DOHH2 (cell line): ENCODE data around the gene TEDDM1.

Experiments used
- H3F3A ChIP-seq: fragments of 200-600 bp; sonication (generic), shearing (Covaris generic); 2 replicates; pipeline ENCODE4 v1.6.0; 2016; ENCODE audit warnings: antibody characterized with exemption, mild to moderate bottlenecking; ENCODE audit not compliant: control insufficient read depth, insufficient read depth
- H3K27ac ChIP-seq: fragments of 200-600 bp; sonication (generic); 2 replicates; pipeline ENCODE4 v1.5.1; 2014; ENCODE audit warnings: low read depth, mild to moderate bottlenecking, low read length, moderate library complexity
- H3K27me3 ChIP-seq: fragments of 200-600 bp; sonication (generic); 2 replicates; pipeline ENCODE4 v1.6.1; 2014; ENCODE audit warnings: mild to moderate bottlenecking, low read length, mixed read lengths; ENCODE audit not compliant: control insufficient read depth
- H3K36me3 ChIP-seq: fragments of 200-600 bp; sonication (generic); 2 replicates; pipeline ENCODE4 v1.6.1; 2014; ENCODE audit warnings: mild to moderate bottlenecking, low read length, moderate library complexity, mixed read lengths; ENCODE audit not compliant: control insufficient read depth
- H3K4me1 ChIP-seq: fragments of 200-600 bp; sonication (generic); 2 replicates; pipeline ENCODE4 v1.6.1; 2014; ENCODE audit warnings: mild to moderate bottlenecking, low read length, mixed read lengths; ENCODE audit not compliant: control insufficient read depth
- H3K4me2 ChIP-seq: fragments of 200-600 bp; sonication (generic); 2 replicates; pipeline ENCODE4 v1.6.0; 2014; ENCODE audit warnings: mild to moderate bottlenecking, low read length, moderate library complexity
- H3K4me3 ChIP-seq: fragments of 200-600 bp; sonication (generic); 2 replicates; pipeline ENCODE4 v1.5.1; 2014; ENCODE audit warnings: mild to moderate bottlenecking, low read length, mixed read lengths
- H3K79me2 ChIP-seq: fragments of 200-600 bp; sonication (generic); 2 replicates; pipeline ENCODE4 v1.6.1; 2014; ENCODE audit warnings: mild to moderate bottlenecking, low read length, mixed read lengths; ENCODE audit not compliant: control insufficient read depth
- H3K9me2 ChIP-seq: fragments of 200-600 bp; sonication (generic); replicated peaks from 2 replicates; pipeline ENCODE4 v1.6.1; 2014; ENCODE audit warnings: mild to moderate bottlenecking, low read length, mixed read lengths; ENCODE audit not compliant: control insufficient read depth
- H3K9me3 ChIP-seq: fragments of 200-600 bp; sonication (generic); 2 replicates; pipeline ENCODE4 v1.6.1; 2014; ENCODE audit warnings: antibody characterized with exemption, low read length, mixed read lengths; ENCODE audit not compliant: control insufficient read depth, insufficient read depth
- H4K20me1 ChIP-seq: fragments of 200-600 bp; sonication (generic); 2 replicates; pipeline ENCODE4 v1.6.0; 2014; ENCODE audit warnings: low read depth, mild to moderate bottlenecking, antibody characterized with exemption, low read length, moderate library complexity; ENCODE audit not compliant: control insufficient read depth, insufficient read depth
- CTCF ChIP-seq: fragments of 200-600 bp; sonication (generic); IDR thresholded peaks from one replicate; pipeline ENCODE4 v1.5.1; 2014; ENCODE audit warnings: antibody characterized with exemption, mild to moderate bottlenecking, low read depth, low read length; ENCODE audit not compliant: poor library complexity, severe bottlenecking
- EZH2phosphoT487 ChIP-seq: fragments of 200-600 bp; sonication (generic); IDR thresholded peaks from 2 replicates; pipeline ENCODE4 v1.6.1; 2017; ENCODE audit warnings: borderline replicate concordance, mild to moderate bottlenecking, antibody characterized with exemption, low read length, moderate library complexity, mixed read lengths

TEDDM1 gene

GRCh38 chr1:182376936-182377574 lies 23.4 kb downstream of the TEDDM1 start:
- Histone ChIP-seq H3K27ac (no peak overlapping the region), H3K9me3 (no peaks in the 10 kb centered on the region), H3K4me3 (no peak overlapping the region), H3K27me3 (no peaks in the 10 kb centered on the region; the same call in 1 of the 2 replicates), H3K9me2 (no peaks in the 10 kb centered on the region), H3K79me2 (no peaks in the 10 kb centered on the region), H3F3A (no peaks in the 10 kb centered on the region), H3K36me3 (no peaks in the 10 kb centered on the region), H3K4me1 (no peaks in the 10 kb centered on the region), H4K20me1 (no peaks in the 10 kb centered on the region), H3K4me2 (no peak overlapping the region)
- TF ChIP-seq EZH2phosphoT487 = no peak
- no peak for TF ChIP-seq CTCF

- Histone ChIP-seq H3K79me2 (no peaks in the 10 kb centered on the region), H3K27me3 (no peaks in the 10 kb centered on the region), H3K9me2 (no peaks in the 10 kb centered on the region), H3K4me1 (no peaks in the 10 kb centered on the region), H3K9me3 (no peaks in the 10 kb centered on the region), H4K20me1 (no peaks in the 10 kb centered on the region), H3K27ac (no peak overlapping the region), H3K36me3 (no peaks in the 10 kb centered on the region), H3K4me2 (no peak overlapping the region), H3K4me3 (no peak overlapping the region), H3F3A (no peaks in the 10 kb centered on the region)
- no peak for TF ChIP-seq EZH2phosphoT487
- no peak for TF ChIP-seq CTCF
Measured at GRCh38 chr1:182374101-182374834, 26.2 kb downstream of the TEDDM1 start.

GRCh38 chr1:182370532-182370931 lies 29.9 kb downstream of the TEDDM1 start:
- Histone ChIP-seq H3K9me2 (no peaks in the 10 kb centered on the region), H3K27me3 (peaks cover 8% of the 10 kb centered on the region; the same call in 1 of the 2 replicates), H3K4me3 (no peak overlapping the region), H3K36me3 (no peaks in the 10 kb centered on the region), H3F3A (no peaks in the 10 kb centered on the region), H3K79me2 (no peaks in the 10 kb centered on the region), H3K27ac (no peak overlapping the region), H3K4me2 (no peak overlapping the region), H4K20me1 (no peaks in the 10 kb centered on the region), H3K4me1 (no peaks in the 10 kb centered on the region), H3K9me3 (no peaks in the 10 kb centered on the region)
- TF ChIP-seq EZH2phosphoT487 (no peak), CTCF (no peak)
